SK-N-SH (cell line): Measurements from ENCODE around the gene NADSYN1. TPM values are rescaled to one million over a fixed set of nuclear protein-coding genes. Genes with fewer than 3 reads are reported as not detected.

Experiments
- CTCF ChIA-PET: fragments of 300-600, 350-600 bp; formaldehyde crosslinking; extraction: SDS; loops from one replicate; lab custom pipeline; 2021; lab: Yijun Ruan, JAX
- POLR2A ChIA-PET: fragments of 350-600 bp; sonication (Branson Sonifier 250); formaldehyde crosslinking; extraction: SDS; loops from one replicate; lab custom pipeline; 2020; ENCODE audit warnings: antibody characterized with exemption, inconsistent platforms; lab: Yijun Ruan, JAX
- DNase-seq: peaks from one replicate; pipeline ENCODE4 v3.0.0; 2012
- H2AFZ ChIP-seq: fragments of 200-600 bp; sonication (generic); 2 replicates; pipeline ENCODE4 v1.8.1; 2016; ENCODE audit warnings: antibody characterized with exemption, mild to moderate bottlenecking, low read depth
- H3F3A ChIP-seq: fragments of 200-600 bp; sonication (generic); replicated peaks from 2 replicates; pipeline ENCODE3; 2016; ENCODE audit warnings: antibody characterized with exemption, mild to moderate bottlenecking; ENCODE audit not compliant: insufficient read depth
- H3K27ac ChIP-seq, 2 experiments: fragments of 200-500 bp in 1 of 2; fragments of 200-600 bp in 1 of 2; sonication (Bioruptor generic) in 1 of 2; sonication (generic), shearing (Covaris generic) in 1 of 2; 2 replicates each; pipeline versions ENCODE4 v1.5.1 to v1.6.1; 2014 to 2016; ENCODE audit warnings: low read depth in 2 of 2, inconsistent platforms in 1 of 2, low read length in 1 of 2, mild to moderate bottlenecking in 1 of 2, mixed read lengths in 1 of 2
- H3K27me3 ChIP-seq: fragments of 200-600 bp; sonication (generic), shearing (Covaris generic); 2 replicates; pipeline ENCODE4 v1.6.1; 2016; ENCODE audit warnings: mixed run types; ENCODE audit not compliant: insufficient read depth
- H3K36me3 ChIP-seq, 2 experiments: fragments of 200-500 bp in 1 of 2; fragments of 200-600 bp in 1 of 2; sonication (Bioruptor generic) in 1 of 2; sonication (generic) in 1 of 2; replicated peaks in 1 of 2; 2 replicates each; pipeline versions ENCODE3 to v1.5.1; 2014 to 2016; ENCODE audit warnings: low read length in 1 of 2, mild to moderate bottlenecking in 1 of 2; ENCODE audit not compliant: insufficient read depth in 2 of 2, control insufficient read depth in 1 of 2
- H3K4me1 ChIP-seq, 2 experiments: fragments of 200-500 bp in 1 of 2; fragments of 200-600 bp in 1 of 2; sonication (Bioruptor generic) in 1 of 2; sonication (generic), shearing (Covaris generic) in 1 of 2; 2 replicates each; pipeline versions ENCODE4 v1.5.1 to v1.6.1; 2014 to 2016; ENCODE audit warnings: low read depth in 1 of 2, low read length in 1 of 2, mixed run types in 1 of 2; ENCODE audit not compliant: insufficient read depth in 2 of 2, control insufficient read depth in 1 of 2
- H3K4me2 ChIP-seq: fragments of 200-600 bp; sonication (generic), shearing (Covaris generic); 2 replicates; pipeline ENCODE4 v1.6.1; 2017; ENCODE audit warnings: mixed run types
- H3K4me3 ChIP-seq, 2 experiments: fragments of 200-500 bp in 1 of 2; fragments of 200-600 bp in 1 of 2; sonication (Bioruptor generic) in 1 of 2; sonication (generic), shearing (Covaris generic) in 1 of 2; 2 replicates each; pipeline versions ENCODE4 v1.5.1 to v1.8.1; 2014 to 2016; ENCODE audit warnings: low read depth in 2 of 2, inconsistent platforms in 1 of 2, low read length in 1 of 2, mild to moderate bottlenecking in 1 of 2, mixed read lengths in 1 of 2, moderate library complexity in 1 of 2
- H3K79me2 ChIP-seq: fragments of 200-600 bp; sonication (generic); 2 replicates; pipeline ENCODE4 v1.8.1; 2017; ENCODE audit warnings: mild to moderate bottlenecking; ENCODE audit not compliant: insufficient read depth
- H3K9ac ChIP-seq: fragments of 200-600 bp; sonication (generic); 2 replicates; pipeline ENCODE4 v1.6.1; 2017; ENCODE audit warnings: mixed run types
- H3K9me2 ChIP-seq: fragments of 200-600 bp; sonication (generic); 2 replicates; pipeline ENCODE4 v1.6.1; 2017; ENCODE audit warnings: mixed run types
- H3K9me3 ChIP-seq: fragments of 200-600 bp; sonication (generic); 2 replicates; pipeline ENCODE4 v1.6.1; 2017; ENCODE audit warnings: mixed run types, mild to moderate bottlenecking, moderate library complexity
- H4K20me1 ChIP-seq: fragments of 200-600 bp; sonication (generic); 2 replicates; pipeline ENCODE4 v1.6.1; 2017; ENCODE audit warnings: mild to moderate bottlenecking, mixed run types; ENCODE audit not compliant: insufficient read depth
- ELF1 ChIP-seq: IDR thresholded peaks from 2 replicates; pipeline ENCODE4 v1.4.0; 2012
- EP300 ChIP-seq, 2 experiments: IDR thresholded peaks; 2 replicates each; pipeline versions ENCODE4 v1.4.0 to v1.6.1; 2012; ENCODE audit warnings: borderline replicate concordance in 1 of 2, low read depth in 1 of 2, low read length in 1 of 2
- FOSL2 ChIP-seq: IDR thresholded peaks from 2 replicates; pipeline ENCODE4 v1.4.0; 2012; ENCODE audit warnings: low read depth, mild to moderate bottlenecking, moderate library complexity, borderline replicate concordance
- FOXM1 ChIP-seq: IDR thresholded peaks from 2 replicates; pipeline ENCODE4 v1.4.0; 2012; ENCODE audit warnings: low read depth, mild to moderate bottlenecking
- GABPA ChIP-seq: IDR thresholded peaks from 2 replicates; pipeline ENCODE4 v1.4.0; 2012; ENCODE audit warnings: low read depth, mild to moderate bottlenecking
- GATA2 ChIP-seq: sonication (generic); formaldehyde crosslinking; IDR thresholded peaks from 2 replicates; pipeline ENCODE4 v1.5.0; 2020; ENCODE audit warnings: mild to moderate bottlenecking, missing genetic modification reagents
- JUND ChIP-seq: IDR thresholded peaks from 2 replicates; pipeline ENCODE4 v1.4.0; 2012
- MEF2A ChIP-seq: IDR thresholded peaks from 2 replicates; pipeline ENCODE4 v1.4.0; 2012; ENCODE audit warnings: low read depth, borderline replicate concordance
- NFIC ChIP-seq: IDR thresholded peaks from 2 replicates; pipeline ENCODE4 v1.4.0; 2012; ENCODE audit warnings: borderline replicate concordance
- POLR2AphosphoS5 ChIP-seq: IDR thresholded peaks from 2 replicates; pipeline ENCODE4 v1.6.1; 2012; ENCODE audit warnings: low read depth, low read length
- RCOR1 ChIP-seq: fragments of 150-350 bp; IDR thresholded peaks from 2 replicates; pipeline ENCODE4 v1.6.1; 2017; ENCODE audit warnings: antibody characterized with exemption, low read length
- RFX5 ChIP-seq: IDR thresholded peaks from 2 replicates; pipeline ENCODE4 v1.6.1; 2012; ENCODE audit warnings: mild to moderate bottlenecking, improper control_type of control experiment, low read length
- RXRA ChIP-seq: IDR thresholded peaks from 2 replicates; pipeline ENCODE4 v1.4.0; 2012; ENCODE audit warnings: low read depth, mild to moderate bottlenecking, borderline replicate concordance
- SIN3A ChIP-seq: IDR thresholded peaks from 2 replicates; pipeline ENCODE4 v1.6.1; 2012; ENCODE audit warnings: low read depth, mild to moderate bottlenecking, low read length, moderate library complexity, borderline replicate concordance
- SMC3 ChIP-seq: IDR thresholded peaks from 2 replicates; pipeline ENCODE4 v1.6.1; 2012; ENCODE audit warnings: low read depth, low read length, improper control_type of control experiment
- TEAD4 ChIP-seq: IDR thresholded peaks from 2 replicates; pipeline ENCODE4 v1.4.0; 2012; ENCODE audit warnings: mild to moderate bottlenecking, borderline replicate concordance; ENCODE audit not compliant: insufficient read depth
- WGBS: methylation state at CpG from one replicate; pipeline ENCODE4 v1.1.6; 2017; ENCODE audit warnings: low lambda C conversion rate; 5-methylcytosine and 5-hydroxymethylcytosine counted together
- polyA plus RNA-seq, 3 experiments: library from polyadenylated mRNA; depleted of rRNA; stranded (reverse); fragments of >200 nt; gene quantifications; 2 replicates each; pipeline ENCODE4 v1.2.3, GENCODE V29; 2012
- TF ChIP-seq, protein P1 (sequence below): IDR thresholded peaks from 2 replicates; pipeline ENCODE4 v1.4.0; 2012; ENCODE audit warnings: low read depth
- TF ChIP-seq, protein P2 (sequence below): IDR thresholded peaks from 2 replicates; pipeline ENCODE4 v1.6.1; 2012; ENCODE audit warnings: mild to moderate bottlenecking, low read depth, low read length, moderate library complexity
- TF ChIP-seq, protein P3 (sequence below): fragments of 200-600 bp; sonication (generic); IDR thresholded peaks from 2 replicates; pipeline ENCODE4 v1.6.1; 2017; ENCODE audit warnings: antibody characterized with exemption, mild to moderate bottlenecking, moderate library complexity
- TF ChIP-seq, protein P4 (sequence below): IDR thresholded peaks from 2 replicates; pipeline ENCODE4 v1.4.0; 2012; ENCODE audit warnings: low read depth, borderline replicate concordance

Gene NADSYN1
- polyA plus RNA-seq, 1 of the 3 experiments (the other 2 are of a cell fraction): 62.5 TPM

DNA sequence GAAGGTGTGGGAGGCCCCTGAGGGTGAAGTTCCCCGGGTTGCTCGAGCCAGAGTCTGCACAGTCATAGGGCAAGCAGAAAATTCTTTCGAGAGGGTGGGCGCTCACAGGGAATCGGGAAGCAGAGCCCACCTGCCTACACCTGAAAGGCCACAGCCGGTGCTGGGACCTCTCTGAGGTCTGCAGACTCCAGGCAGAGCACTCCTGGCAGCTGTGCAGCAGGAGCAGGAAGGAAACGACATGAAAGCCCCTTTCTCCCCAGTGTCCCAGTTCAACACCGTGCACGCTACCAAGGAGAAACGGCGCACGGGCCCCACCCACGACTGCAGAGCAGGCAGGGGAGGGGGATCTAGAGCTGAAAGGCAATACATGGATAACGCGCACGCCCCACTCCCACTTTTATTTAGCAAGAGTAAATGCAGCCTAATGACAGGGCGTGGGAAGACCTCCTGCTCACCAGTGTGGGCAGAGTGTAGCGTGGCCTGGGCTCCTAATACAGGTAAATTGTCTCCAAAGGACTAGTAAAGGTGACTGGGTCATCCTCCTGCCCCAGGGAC is 18.4 kb upstream of the NADSYN1 start:
- no peak for DNase-seq
- H4K20me1 ChIP-seq: no peaks in the 10 kb centered on the region
- no peaks in the 10 kb centered on the region for H3K9me2 ChIP-seq
- no peak overlapping the region for H2AFZ ChIP-seq
- no peak overlapping the region for H3K4me2 ChIP-seq
- H3K79me2 ChIP-seq: no peaks in the 10 kb centered on the region
- no peaks in the 10 kb centered on the region for H3F3A ChIP-seq
- H3K9ac ChIP-seq: no peak overlapping the region
- TF ChIP-seq TEAD4: no peak
- WGBS: 81% methylated on average over 15 of the region's 18 CpGs
- CTCF ChIA-PET: no interaction called here
- H3K4me3 ChIP-seq: no peak overlapping the region
- H3K27ac ChIP-seq: no peak overlapping the region
- no peaks in the 10 kb centered on the region for H3K9me3 ChIP-seq
- H3K27me3 ChIP-seq: no peaks in the 10 kb centered on the region
- POLR2A ChIA-PET: no interaction called here
- peaks cover 0 to 18% of the 10 kb centered on the region in 2 experiments for H3K36me3 ChIP-seq
- no peaks in the 10 kb centered on the region; a peak in 1 of 4 replicates for H3K4me1 ChIP-seq

DNA sequence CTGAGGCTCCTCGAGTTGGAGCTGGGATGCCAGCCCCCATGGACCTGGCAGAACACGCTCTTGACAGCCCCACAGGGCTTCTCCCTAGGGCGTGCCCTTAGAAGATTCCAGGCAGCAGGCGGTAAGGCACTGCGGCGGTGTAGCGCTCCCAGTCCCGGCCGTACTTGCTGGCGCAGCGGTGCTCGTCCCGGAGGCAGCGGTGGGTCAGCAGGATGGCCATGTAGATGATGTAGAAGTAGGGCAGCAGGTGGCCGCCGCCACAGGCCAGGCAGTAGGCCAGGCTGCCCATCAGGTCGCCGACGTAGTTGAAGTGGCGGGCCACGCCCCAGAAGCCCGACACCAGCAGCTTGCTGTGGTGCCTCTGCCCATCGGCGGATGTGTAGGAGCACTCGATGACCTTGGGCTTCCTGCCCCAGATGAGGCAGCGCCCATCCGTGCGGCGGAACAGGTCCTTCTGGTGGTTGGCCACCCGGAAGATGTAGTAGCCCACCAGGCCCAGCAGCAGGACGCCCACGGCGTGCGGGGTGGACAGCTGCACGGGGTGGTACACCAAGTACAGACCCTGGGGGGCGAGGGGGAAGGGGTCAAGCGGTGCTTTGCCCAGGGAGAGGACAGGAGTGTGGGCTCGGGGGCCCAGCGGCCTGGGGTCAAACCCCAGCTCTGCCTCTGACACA is 17.6 kb upstream of the NADSYN1 start:
- Histone ChIP-seq H3F3A (no peaks in the 10 kb centered on the region), H3K79me2 (no peaks in the 10 kb centered on the region), H3K27me3 (no peaks in the 10 kb centered on the region), H2AFZ (no peak overlapping the region), H3K4me3 (no peak overlapping the region), H4K20me1 (no peaks in the 10 kb centered on the region), H3K36me3 (peaks cover 0 to 20% of the 10 kb centered on the region in 2 experiments), H3K27ac (no peak overlapping the region), H3K9me3 (no peaks in the 10 kb centered on the region), H3K4me2 (no peak overlapping the region), H3K9ac (no peak overlapping the region), H3K4me1 (no peaks in the 10 kb centered on the region; a peak in 1 of 4 replicates), H3K9me2 (no peaks in the 10 kb centered on the region)
- WGBS: 89% methylated on average over 25 of the region's 39 CpGs
- ChIA-PET CTCF (no interaction called here), POLR2A (no interaction called here)
- no peak for DNase-seq
- TF ChIP-seq, protein P1, sequence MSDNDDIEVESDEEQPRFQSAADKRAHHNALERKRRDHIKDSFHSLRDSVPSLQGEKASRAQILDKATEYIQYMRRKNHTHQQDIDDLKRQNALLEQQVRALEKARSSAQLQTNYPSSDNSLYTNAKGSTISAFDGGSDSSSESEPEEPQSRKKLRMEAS: no peak
- TF ChIP-seq GABPA (no peak), EP300 (IDR thresholded peaks at IDR 0.05; ENCODE audit: borderline replicate concordance in 1 of 2, low read depth in 1 of 2, low read length in 1 of 2) (no peak), SMC3 (no peak), RXRA (no peak), RCOR1 (no peak), GATA2 (CRISPR knock-in tag) (no peak), POLR2AphosphoS5 (no peak), ELF1 (no peak), NFIC (no peak), MEF2A (no peak), JUND (no peak), FOSL2 (no peak), SIN3A (no peak), RFX5 (no peak), FOXM1 (no peak)
- TF ChIP-seq, protein P2, sequence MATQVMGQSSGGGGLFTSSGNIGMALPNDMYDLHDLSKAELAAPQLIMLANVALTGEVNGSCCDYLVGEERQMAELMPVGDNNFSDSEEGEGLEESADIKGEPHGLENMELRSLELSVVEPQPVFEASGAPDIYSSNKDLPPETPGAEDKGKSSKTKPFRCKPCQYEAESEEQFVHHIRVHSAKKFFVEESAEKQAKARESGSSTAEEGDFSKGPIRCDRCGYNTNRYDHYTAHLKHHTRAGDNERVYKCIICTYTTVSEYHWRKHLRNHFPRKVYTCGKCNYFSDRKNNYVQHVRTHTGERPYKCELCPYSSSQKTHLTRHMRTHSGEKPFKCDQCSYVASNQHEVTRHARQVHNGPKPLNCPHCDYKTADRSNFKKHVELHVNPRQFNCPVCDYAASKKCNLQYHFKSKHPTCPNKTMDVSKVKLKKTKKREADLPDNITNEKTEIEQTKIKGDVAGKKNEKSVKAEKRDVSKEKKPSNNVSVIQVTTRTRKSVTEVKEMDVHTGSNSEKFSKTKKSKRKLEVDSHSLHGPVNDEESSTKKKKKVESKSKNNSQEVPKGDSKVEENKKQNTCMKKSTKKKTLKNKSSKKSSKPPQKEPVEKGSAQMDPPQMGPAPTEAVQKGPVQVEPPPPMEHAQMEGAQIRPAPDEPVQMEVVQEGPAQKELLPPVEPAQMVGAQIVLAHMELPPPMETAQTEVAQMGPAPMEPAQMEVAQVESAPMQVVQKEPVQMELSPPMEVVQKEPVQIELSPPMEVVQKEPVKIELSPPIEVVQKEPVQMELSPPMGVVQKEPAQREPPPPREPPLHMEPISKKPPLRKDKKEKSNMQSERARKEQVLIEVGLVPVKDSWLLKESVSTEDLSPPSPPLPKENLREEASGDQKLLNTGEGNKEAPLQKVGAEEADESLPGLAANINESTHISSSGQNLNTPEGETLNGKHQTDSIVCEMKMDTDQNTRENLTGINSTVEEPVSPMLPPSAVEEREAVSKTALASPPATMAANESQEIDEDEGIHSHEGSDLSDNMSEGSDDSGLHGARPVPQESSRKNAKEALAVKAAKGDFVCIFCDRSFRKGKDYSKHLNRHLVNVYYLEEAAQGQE: no peak
- TF ChIP-seq, protein P3, sequence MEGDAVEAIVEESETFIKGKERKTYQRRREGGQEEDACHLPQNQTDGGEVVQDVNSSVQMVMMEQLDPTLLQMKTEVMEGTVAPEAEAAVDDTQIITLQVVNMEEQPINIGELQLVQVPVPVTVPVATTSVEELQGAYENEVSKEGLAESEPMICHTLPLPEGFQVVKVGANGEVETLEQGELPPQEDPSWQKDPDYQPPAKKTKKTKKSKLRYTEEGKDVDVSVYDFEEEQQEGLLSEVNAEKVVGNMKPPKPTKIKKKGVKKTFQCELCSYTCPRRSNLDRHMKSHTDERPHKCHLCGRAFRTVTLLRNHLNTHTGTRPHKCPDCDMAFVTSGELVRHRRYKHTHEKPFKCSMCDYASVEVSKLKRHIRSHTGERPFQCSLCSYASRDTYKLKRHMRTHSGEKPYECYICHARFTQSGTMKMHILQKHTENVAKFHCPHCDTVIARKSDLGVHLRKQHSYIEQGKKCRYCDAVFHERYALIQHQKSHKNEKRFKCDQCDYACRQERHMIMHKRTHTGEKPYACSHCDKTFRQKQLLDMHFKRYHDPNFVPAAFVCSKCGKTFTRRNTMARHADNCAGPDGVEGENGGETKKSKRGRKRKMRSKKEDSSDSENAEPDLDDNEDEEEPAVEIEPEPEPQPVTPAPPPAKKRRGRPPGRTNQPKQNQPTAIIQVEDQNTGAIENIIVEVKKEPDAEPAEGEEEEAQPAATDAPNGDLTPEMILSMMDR: no peak
- TF ChIP-seq, protein P4, sequence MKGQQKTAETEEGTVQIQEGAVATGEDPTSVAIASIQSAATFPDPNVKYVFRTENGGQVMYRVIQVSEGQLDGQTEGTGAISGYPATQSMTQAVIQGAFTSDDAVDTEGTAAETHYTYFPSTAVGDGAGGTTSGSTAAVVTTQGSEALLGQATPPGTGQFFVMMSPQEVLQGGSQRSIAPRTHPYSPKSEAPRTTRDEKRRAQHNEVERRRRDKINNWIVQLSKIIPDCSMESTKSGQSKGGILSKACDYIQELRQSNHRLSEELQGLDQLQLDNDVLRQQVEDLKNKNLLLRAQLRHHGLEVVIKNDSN: no peak
- TF ChIP-seq, all 33 proteins: peak for 0
